Panc1 (cell line): ENCODE results near the gene IL1R2. TPM values are rescaled to one million over a fixed set of nuclear protein-coding genes. Genes with fewer than 3 reads are reported as not detected.

Experiments
- ATAC-seq: fragments of 200-7000 bp; cut with Tn5 transposase; 2 replicates; pipeline ENCODE4 v1.9.1; 2020; ENCODE audit warnings: mild to moderate bottlenecking, moderate library complexity
- BruUV-seq: library from RNA; stranded (reverse); fragments of 400-500 nt; replicated peaks from 2 replicates; lab custom pipeline; 2021; lab: Mats Ljungman, UMichigan
- CTCF ChIA-PET: fragments of 300-600 bp; sonication (Branson Sonifier 250); formaldehyde crosslinking; loops from one replicate; lab custom pipeline; 2022; ENCODE audit warnings: antibody characterized with exemption; lab: Charles Lee
- POLR2A ChIA-PET: fragments of 300-600 bp; sonication (Branson Sonifier 250); formaldehyde crosslinking; loops from one replicate; lab custom pipeline; 2022; ENCODE audit warnings: antibody characterized with exemption; lab: Charles Lee
- DNase-seq: peaks from one replicate; pipeline ENCODE4 v3.0.0-alpha.2; 2010; ENCODE audit warnings: low read depth, low spot score
- H3K27ac ChIP-seq: 2 replicates; pipeline ENCODE4 v1.5.1; 2011; ENCODE audit warnings: mild to moderate bottlenecking, low read length, inconsistent platforms
- H3K27me3 ChIP-seq: fragments of 200-500 bp; sonication (Bioruptor generic); 2 replicates; pipeline ENCODE4 v1.6.0; 2014; ENCODE audit warnings: low read length, inconsistent platforms; ENCODE audit not compliant: control insufficient read depth, insufficient read depth
- H3K36me3 ChIP-seq: fragments of 200-500 bp; sonication (Bioruptor generic); 2 replicates; pipeline ENCODE4 v1.5.1; 2014; ENCODE audit warnings: inconsistent platforms, mild to moderate bottlenecking, low read length, moderate library complexity; ENCODE audit not compliant: control insufficient read depth, insufficient read depth
- H3K4me1 ChIP-seq: 2 replicates; pipeline ENCODE4 v1.5.1; 2011; ENCODE audit warnings: inconsistent platforms, mild to moderate bottlenecking, low read length, moderate library complexity; ENCODE audit not compliant: control insufficient read depth, insufficient read depth
- H3K4me3 ChIP-seq, 2 experiments: 2 replicates each; pipeline ENCODE4 v1.5.1; 2011 to 2012; ENCODE audit warnings: low read depth in 2 of 2, low read length in 2 of 2, mild to moderate bottlenecking in 2 of 2, inconsistent platforms in 1 of 2, moderate library complexity in 1 of 2
- H3K9me3 ChIP-seq: fragments of 200-500 bp; sonication (Bioruptor generic); 2 replicates; pipeline ENCODE4 v1.5.1; 2014; ENCODE audit warnings: low read depth, mild to moderate bottlenecking, inconsistent platforms, low read length, moderate library complexity; ENCODE audit not compliant: control insufficient read depth, insufficient read depth
- CTCF ChIP-seq: fragments of 450-650 bp; IDR thresholded peaks from 2 replicates; pipeline ENCODE4 v1.5.1; 2017; ENCODE audit warnings: mild to moderate bottlenecking
- POLR2AphosphoS5 ChIP-seq: IDR thresholded peaks from 2 replicates; pipeline ENCODE4 v1.6.1; 2012; ENCODE audit warnings: mild to moderate bottlenecking, low read depth, low read length, moderate library complexity
- REST ChIP-seq, 2 experiments: IDR thresholded peaks; 2 replicates each; pipeline ENCODE4 v1.6.1; 2011 to 2012; ENCODE audit warnings: low read depth in 2 of 2, control low read depth in 1 of 2, low read length in 1 of 2, mild to moderate bottlenecking in 1 of 2, moderate library complexity in 1 of 2; ENCODE audit not compliant: insufficient read depth in 1 of 2
- SIN3A ChIP-seq: IDR thresholded peaks from 2 replicates; pipeline ENCODE4 v1.6.1; 2012; ENCODE audit warnings: low read depth, mild to moderate bottlenecking, low read length, moderate library complexity, borderline replicate concordance; ENCODE audit not compliant: insufficient read depth
- TCF7L2 ChIP-seq: IDR thresholded peaks from 2 replicates; pipeline ENCODE4 v1.6.1; 2011; ENCODE audit warnings: mild to moderate bottlenecking, low read depth, low read length, inconsistent platforms
- in situ Hi-C: cut with HindIII; loops from 2 replicates; pipeline ENCODE4 v1.10.0; 2016; ENCODE audit warnings: low sequenced_read_pairs, low pct_unique_long_range_greater_than_20kb
- intact Hi-C: fragments of 100-400 bp; cut with micrococcal nuclease; formaldehyde crosslinking; loops from one replicate; pipeline ENCODE4 v1.10.0; 2022; ENCODE audit not compliant: unreplicated experiment
- total RNA-seq: library from RNA; stranded (reverse); gene quantifications from one replicate; pipeline ENCODE4 v1.2.1, GENCODE V29; 2021; ENCODE audit not compliant: unreplicated experiment

Gene IL1R2
- total RNA-seq, 1 experiment from 2014 or later = 0.15 TPM

- Histone ChIP-seq H3K27me3 (no peaks in the 10 kb centered on the region), H3K27ac (no peak overlapping the region), H3K36me3 (no peaks in the 10 kb centered on the region), H3K4me1 (no peaks in the 10 kb centered on the region), H3K9me3 (no peaks in the 10 kb centered on the region), H3K4me3 (no peak overlapping the region)
- intact Hi-C loops (no loop called here), in situ Hi-C loops (no loop called here)
- no TSS peak for BruUV-seq
- ChIA-PET POLR2A (no interaction called here), CTCF (no interaction called here)
- ATAC-seq (no peak), DNase-seq (no peak)
- TF ChIP-seq REST (IDR thresholded peaks at IDR 0.05; ENCODE audit: insufficient read depth in 1 of 2, low read depth in 2 of 2, low read length in 1 of 2) = no peak
- no peak for TF ChIP-seq SIN3A
- no peak for TF ChIP-seq CTCF
- TF ChIP-seq TCF7L2 = no peak
- TF ChIP-seq POLR2AphosphoS5 = no peak
Measured at GRCh38 chr2:101962309-101962708, 29.5 kb upstream of the IL1R2 start.

GRCh38 chr2:101963198-101963597 lies 28.6 kb upstream of the IL1R2 start:
- H3K9me3 ChIP-seq = no peaks in the 10 kb centered on the region
- no peak overlapping the region for H3K4me3 ChIP-seq
- H3K4me1 ChIP-seq = no peaks in the 10 kb centered on the region
- no peak for TF ChIP-seq TCF7L2
- no peak for TF ChIP-seq CTCF
- no peak for TF ChIP-seq POLR2AphosphoS5
- TF ChIP-seq REST (IDR thresholded peaks at IDR 0.05; ENCODE audit: insufficient read depth in 1 of 2, low read depth in 2 of 2, low read length in 1 of 2) = no peak
- TF ChIP-seq SIN3A = no peak
- no peaks in the 10 kb centered on the region for H3K27me3 ChIP-seq
- H3K36me3 ChIP-seq = no peaks in the 10 kb centered on the region
- DNase-seq (no peak), ATAC-seq (no peak)
- POLR2A ChIA-PET = no interaction called here
- no peak overlapping the region for H3K27ac ChIP-seq
- in situ Hi-C loops = no loop called here
- intact Hi-C loops = no loop called here
- CTCF ChIA-PET = no interaction called here
- no TSS peak for BruUV-seq
